DOHH2 (cell line): ENCODE results near the gene STXBP2.

Experiments
- H3F3A ChIP-seq: fragments of 200-600 bp; sonication (generic), shearing (Covaris generic); 2 replicates; pipeline ENCODE4 v1.6.0; 2016; ENCODE audit warnings: antibody characterized with exemption, mild to moderate bottlenecking; ENCODE audit not compliant: control insufficient read depth, insufficient read depth
- H3K27ac ChIP-seq: fragments of 200-600 bp; sonication (generic); 2 replicates; pipeline ENCODE4 v1.5.1; 2014; ENCODE audit warnings: low read depth, mild to moderate bottlenecking, low read length, moderate library complexity
- H3K27me3 ChIP-seq: fragments of 200-600 bp; sonication (generic); 2 replicates; pipeline ENCODE4 v1.6.1; 2014; ENCODE audit warnings: mild to moderate bottlenecking, low read length, mixed read lengths; ENCODE audit not compliant: control insufficient read depth
- H3K36me3 ChIP-seq: fragments of 200-600 bp; sonication (generic); 2 replicates; pipeline ENCODE4 v1.6.1; 2014; ENCODE audit warnings: mild to moderate bottlenecking, low read length, moderate library complexity, mixed read lengths; ENCODE audit not compliant: control insufficient read depth
- H3K4me1 ChIP-seq: fragments of 200-600 bp; sonication (generic); 2 replicates; pipeline ENCODE4 v1.6.1; 2014; ENCODE audit warnings: mild to moderate bottlenecking, low read length, mixed read lengths; ENCODE audit not compliant: control insufficient read depth
- H3K4me2 ChIP-seq: fragments of 200-600 bp; sonication (generic); 2 replicates; pipeline ENCODE4 v1.6.0; 2014; ENCODE audit warnings: mild to moderate bottlenecking, low read length, moderate library complexity
- H3K4me3 ChIP-seq: fragments of 200-600 bp; sonication (generic); 2 replicates; pipeline ENCODE4 v1.5.1; 2014; ENCODE audit warnings: mild to moderate bottlenecking, low read length, mixed read lengths
- H3K79me2 ChIP-seq: fragments of 200-600 bp; sonication (generic); 2 replicates; pipeline ENCODE4 v1.6.1; 2014; ENCODE audit warnings: mild to moderate bottlenecking, low read length, mixed read lengths; ENCODE audit not compliant: control insufficient read depth
- H3K9me2 ChIP-seq: fragments of 200-600 bp; sonication (generic); replicated peaks from 2 replicates; pipeline ENCODE4 v1.6.1; 2014; ENCODE audit warnings: mild to moderate bottlenecking, low read length, mixed read lengths; ENCODE audit not compliant: control insufficient read depth
- H3K9me3 ChIP-seq: fragments of 200-600 bp; sonication (generic); 2 replicates; pipeline ENCODE4 v1.6.1; 2014; ENCODE audit warnings: antibody characterized with exemption, low read length, mixed read lengths; ENCODE audit not compliant: control insufficient read depth, insufficient read depth
- H4K20me1 ChIP-seq: fragments of 200-600 bp; sonication (generic); 2 replicates; pipeline ENCODE4 v1.6.0; 2014; ENCODE audit warnings: low read depth, mild to moderate bottlenecking, antibody characterized with exemption, low read length, moderate library complexity; ENCODE audit not compliant: control insufficient read depth, insufficient read depth
- CTCF ChIP-seq: fragments of 200-600 bp; sonication (generic); IDR thresholded peaks from one replicate; pipeline ENCODE4 v1.5.1; 2014; ENCODE audit warnings: antibody characterized with exemption, mild to moderate bottlenecking, low read depth, low read length; ENCODE audit not compliant: poor library complexity, severe bottlenecking
- EZH2phosphoT487 ChIP-seq: fragments of 200-600 bp; sonication (generic); IDR thresholded peaks from 2 replicates; pipeline ENCODE4 v1.6.1; 2017; ENCODE audit warnings: borderline replicate concordance, mild to moderate bottlenecking, antibody characterized with exemption, low read length, moderate library complexity, mixed read lengths

The STXBP2 gene

DNA sequence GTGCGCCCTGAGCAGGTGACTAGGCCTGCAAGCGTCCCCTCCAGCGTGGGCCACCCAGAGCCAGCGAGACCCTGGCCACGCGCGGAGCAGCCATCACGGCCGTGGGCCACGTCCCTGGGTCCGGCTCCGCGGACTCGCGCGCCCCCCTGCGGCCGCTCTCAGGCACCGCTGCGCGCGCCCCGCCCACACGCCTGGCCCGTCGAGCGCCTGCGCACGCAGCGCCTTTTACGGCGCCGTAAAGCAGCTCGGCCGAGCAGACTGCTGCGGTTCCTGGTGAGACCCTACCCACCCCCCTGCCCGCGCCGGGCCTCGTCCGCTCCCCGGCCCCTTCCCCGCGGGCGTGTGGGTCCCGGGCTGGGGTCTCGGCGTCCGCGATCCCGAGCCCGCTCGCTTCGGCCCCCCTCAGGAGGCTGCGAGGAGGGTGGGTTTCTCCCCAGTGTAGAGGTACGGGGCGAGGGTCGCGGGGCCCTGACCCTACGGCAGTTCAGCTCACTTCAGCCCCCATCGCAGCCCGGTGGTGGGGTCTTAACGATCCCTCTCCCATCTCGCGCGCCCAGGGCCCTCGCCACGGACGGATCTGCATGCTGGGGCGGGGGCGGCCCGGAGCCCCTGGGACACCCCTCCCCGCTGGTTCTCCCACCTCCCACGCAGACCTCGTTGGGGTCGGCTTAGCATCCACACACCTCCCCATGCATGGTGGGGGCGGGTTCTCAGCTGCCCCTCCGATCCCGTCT is 43.9 kb downstream of the STXBP2 start, which contains the start of gene TRAPPC5:
TRAPPC5 (plus strand) TSS at position 228 of the 734 bp plus-strand sequence. CDS start 1,421 bp downstream, outside the sequence.
- Histone ChIP-seq H3K4me2 (peak within 1 kb of the TSS; percentile 92), H3K27me3 (no peaks in the 10 kb centered on the region; the same call in 1 of the 2 replicates), H3F3A (no peaks in the 10 kb centered on the region; the same call in 1 of the 2 replicates), H3K9me3 (no peaks in the 10 kb centered on the region), H3K79me2 (peaks cover 21% of the 10 kb centered on the region), H3K27ac (peak within 1 kb of the TSS; percentile 18), H4K20me1 (no peaks in the 10 kb centered on the region; the same call in 1 of the 2 replicates), H3K36me3 (peaks cover 17% of the 10 kb centered on the region), H3K4me1 (peaks cover 53% of the 10 kb centered on the region), H3K9me2 (no peaks in the 10 kb centered on the region), H3K4me3 (peak within 1 kb of the TSS; percentile 97)
- TF ChIP-seq EZH2phosphoT487 (no peak), CTCF (peak; percentile 91)

DNA sequence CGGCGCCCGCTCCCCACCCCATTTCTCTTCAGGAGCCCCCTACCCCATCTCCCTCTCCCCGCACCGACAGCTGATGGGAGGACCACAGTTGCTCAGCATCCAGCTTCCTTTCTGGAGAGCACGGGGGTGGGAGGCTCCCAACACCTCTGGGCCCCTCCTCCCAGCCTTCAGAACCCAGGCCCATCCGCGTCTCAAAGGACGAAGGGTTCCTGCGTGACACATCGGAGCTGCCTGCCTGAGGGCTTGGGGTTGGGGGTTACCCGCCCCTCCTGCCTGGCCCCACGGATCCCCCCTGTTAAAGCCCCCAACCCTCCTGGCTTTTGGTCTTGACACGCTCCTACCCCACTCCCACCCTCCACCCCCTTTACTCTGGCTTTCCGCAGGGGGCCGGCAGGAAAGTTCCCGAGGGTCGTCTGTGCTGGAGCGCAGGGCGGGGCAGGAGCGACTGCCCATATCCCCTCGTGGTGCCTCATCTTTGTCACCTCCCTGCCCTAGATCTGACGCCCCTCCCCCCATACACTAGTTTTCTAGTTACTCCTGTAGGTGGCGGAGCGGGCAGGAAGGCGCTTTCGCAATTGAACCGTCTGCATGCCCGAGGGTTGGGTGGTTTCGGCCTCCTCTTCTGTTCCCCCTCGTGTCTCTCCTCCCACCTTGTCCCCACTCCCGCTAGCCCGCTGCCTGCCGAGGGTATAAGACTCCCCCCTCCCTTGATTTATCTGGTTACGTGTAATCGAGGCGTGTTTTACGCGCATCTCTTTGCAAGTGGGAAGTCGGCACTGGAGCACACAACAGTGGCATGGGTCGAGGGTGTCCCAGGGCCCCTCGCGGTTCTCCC is 44.6 kb downstream of the STXBP2 start:
- peaks cover 21% of the 10 kb centered on the region for H3K79me2 ChIP-seq
- 0 out of 2 replicates have a peak overlapping the region, but pooled peaks have one; percentile 18 for H3K27ac ChIP-seq
- no peak for TF ChIP-seq EZH2phosphoT487
- peak; percentile 62 for TF ChIP-seq CTCF
- H3K4me3 ChIP-seq = peak overlapping the region; percentile 97
- no peaks in the 10 kb centered on the region for H3F3A ChIP-seq
- H3K27me3 ChIP-seq = no peaks in the 10 kb centered on the region; the same call in 1 of the 2 replicates
- no peaks in the 10 kb centered on the region for H3K9me3 ChIP-seq
- H4K20me1 ChIP-seq = no peaks in the 10 kb centered on the region; the same call in 1 of the 2 replicates
- peaks cover 45% of the 10 kb centered on the region for H3K4me1 ChIP-seq
- H3K9me2 ChIP-seq = no peaks in the 10 kb centered on the region
- peak overlapping the region; percentile 92 for H3K4me2 ChIP-seq
- peaks cover 17% of the 10 kb centered on the region for H3K36me3 ChIP-seq

- peak overlapping the region; percentile 92 for H3K4me2 ChIP-seq
These were observed 45.4 kb downstream of the STXBP2 start for GRCh38 chr19:7682175-7682855.

More at GRCh38 chr19:7682175-7682855, 45.4 kb downstream of the STXBP2 start:
- Histone ChIP-seq H3K9me2 (no peaks in the 10 kb centered on the region), H3K36me3 (peaks cover 17% of the 10 kb centered on the region), H3K4me3 (peak overlapping the region; percentile 97), H4K20me1 (no peaks in the 10 kb centered on the region; the same call in 1 of the 2 replicates), H3K4me1 (peaks cover 38% of the 10 kb centered on the region), H3K79me2 (peaks cover 21% of the 10 kb centered on the region), H3K27ac (no peak overlapping the region), H3K27me3 (no peaks in the 10 kb centered on the region; the same call in 1 of the 2 replicates), H3F3A (no peaks in the 10 kb centered on the region), H3K9me3 (no peaks in the 10 kb centered on the region)
- no peak for TF ChIP-seq EZH2phosphoT487
- TF ChIP-seq CTCF = no peak
